Esophagus muscularis mucosa (tissue), 4 donors: ENCODE results near the gene ZC3H12A.

Source experiments
- CTCF ChIP-seq, 3 experiments: fragments of 200-600 bp in 2 of 3; fragments of 450-650 bp in 1 of 3; sonication (generic) in 2 of 3; IDR thresholded peaks; one replicate each; pipeline ENCODE4 v1.5.1; 2017 to 2019; ENCODE audit warnings: antibody characterized with exemption in 3 of 3, mild to moderate bottlenecking in 2 of 3, moderate library complexity in 1 of 3
- EP300 ChIP-seq: sonication (generic); formaldehyde crosslinking; IDR thresholded peaks from one replicate; pipeline ENCODE4 v1.6.1; 2017; ENCODE audit warnings: antibody characterized with exemption
- POLR2A ChIP-seq: fragments of 450-650 bp; IDR thresholded peaks from one replicate; pipeline ENCODE4 v1.6.1; 2017; ENCODE audit warnings: antibody characterized with exemption, moderate library complexity, mild to moderate bottlenecking, low read depth
- POLR2AphosphoS5 ChIP-seq, 2 donors: sonication (generic); formaldehyde crosslinking; IDR thresholded peaks; one replicate each; pipeline ENCODE4 v1.6.1; 2017; ENCODE audit warnings: antibody characterized with exemption in 2 of 2

DNA sequence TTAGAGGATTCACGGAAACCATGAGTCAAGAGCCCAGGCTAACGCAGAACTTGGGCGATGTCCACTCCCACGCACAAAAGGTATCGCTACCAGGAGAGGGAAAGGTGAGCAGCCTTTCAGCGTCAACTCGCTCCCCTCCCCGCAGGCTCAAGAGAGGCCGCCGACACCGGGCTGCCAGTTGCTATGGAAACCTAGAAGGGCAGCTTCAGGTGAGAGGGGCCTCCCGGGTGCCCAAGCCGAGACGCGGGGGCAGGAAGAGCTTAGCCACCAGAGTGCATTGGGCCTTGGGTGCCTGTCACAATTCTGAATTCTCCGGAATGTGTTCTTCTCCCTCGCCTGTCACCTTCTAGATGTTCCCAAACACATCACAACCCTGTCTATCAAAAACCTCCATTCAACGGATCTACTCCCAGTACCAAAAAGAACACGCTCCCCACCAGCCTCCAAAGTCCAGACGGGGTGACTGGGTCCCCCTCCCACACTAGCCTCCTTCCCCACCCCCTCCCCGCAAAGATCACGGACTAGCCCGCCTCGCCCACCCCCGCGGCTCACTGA is 39.5 kb downstream of the ZC3H12A start:
- TF ChIP-seq CTCF (IDR thresholded peaks at IDR 0.05) (no peak), POLR2A (no peak), EP300 (no peak), POLR2AphosphoS5 (IDR thresholded peaks at IDR 0.05) (no peak)
